ENCODE results near the gene HGD.
"Not testable (repeated sequence)": the region's sequence is repeated elsewhere in the genome, so short reads cannot be mapped to it uniquely, and the experiment has no call there.

The HGD gene

DNA sequence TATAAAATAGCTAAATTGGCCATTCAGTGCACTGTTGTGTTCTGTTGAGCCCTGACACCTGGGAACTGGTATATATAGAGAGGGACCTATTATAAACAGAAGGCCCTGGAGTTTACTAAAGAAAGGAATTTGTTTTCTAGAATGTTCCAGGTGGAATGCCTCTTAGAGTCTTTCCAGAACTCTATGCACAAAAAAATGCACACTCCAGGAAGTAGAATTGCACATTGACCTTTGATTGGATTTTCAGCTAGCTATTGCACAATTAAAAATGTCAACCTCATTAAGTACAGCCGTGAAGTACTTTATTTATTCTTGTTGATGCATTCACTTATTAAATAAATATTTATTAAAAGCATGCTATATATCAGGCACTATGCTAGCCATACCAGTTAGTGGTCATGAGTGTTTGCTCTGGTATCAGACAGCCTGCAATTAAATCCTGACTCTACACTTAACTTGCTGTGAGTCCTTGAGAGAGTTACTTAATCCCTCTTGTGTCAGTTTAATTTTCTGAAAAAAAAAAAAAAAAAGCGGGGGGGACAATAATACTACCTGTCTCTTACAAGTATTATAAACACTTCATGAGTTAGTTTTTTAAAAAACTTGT is 45.1 kb downstream of the HGD start:
- no peak for DNase-seq

GRCh38 chr3:120634539-120634938 is 47.5 kb downstream of the HGD start:
- DNase-seq, result no peak

DNA sequence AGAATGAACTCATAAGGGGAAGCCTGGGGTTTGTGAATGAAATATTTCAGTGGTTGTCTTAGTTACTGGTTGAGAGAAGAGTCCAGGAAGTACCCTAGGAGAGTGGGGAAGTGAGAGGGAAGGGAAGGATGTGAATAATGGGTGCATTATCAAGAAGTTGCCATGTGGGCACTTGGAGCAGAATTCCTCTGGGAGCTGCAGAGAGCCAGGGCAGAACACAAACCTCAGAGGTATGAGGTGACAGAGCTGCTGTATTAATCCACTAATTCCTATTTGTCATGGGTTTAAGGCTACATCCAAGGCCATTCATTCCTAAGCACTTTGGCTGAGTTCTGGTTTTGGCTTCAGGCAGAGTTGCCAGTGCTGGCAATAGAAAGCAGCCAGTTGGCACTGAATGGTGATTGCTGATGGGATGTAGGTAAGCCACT is 56.9 kb downstream of the HGD start:
- no peak for DNase-seq

DNA sequence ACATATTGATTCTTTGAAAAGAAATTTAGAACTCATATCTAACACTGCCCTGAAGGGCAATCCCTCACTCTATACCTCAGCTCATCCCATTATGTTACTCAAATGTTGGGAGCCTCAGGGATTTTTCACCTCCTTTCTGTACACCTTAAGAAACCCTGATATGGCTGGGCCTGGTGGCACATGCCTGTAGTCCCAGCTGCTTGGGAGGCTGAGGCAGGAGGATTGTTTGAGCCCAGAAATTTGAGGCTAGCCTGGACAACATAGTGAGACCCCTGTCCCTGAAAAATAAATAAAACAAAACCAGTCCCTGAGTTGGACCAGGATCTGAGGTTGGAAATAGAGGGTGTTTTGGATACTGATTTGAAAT is 58.3 kb downstream of the HGD start:
- DNase-seq, result no peak

- no peak for DNase-seq
Observed at GRCh38 chr3:120622870-120623726, 58.9 kb downstream of the HGD start.

GRCh38 chr3:120622457-120622856 is 59.6 kb downstream of the HGD start:
- no peak for DNase-seq

DNA sequence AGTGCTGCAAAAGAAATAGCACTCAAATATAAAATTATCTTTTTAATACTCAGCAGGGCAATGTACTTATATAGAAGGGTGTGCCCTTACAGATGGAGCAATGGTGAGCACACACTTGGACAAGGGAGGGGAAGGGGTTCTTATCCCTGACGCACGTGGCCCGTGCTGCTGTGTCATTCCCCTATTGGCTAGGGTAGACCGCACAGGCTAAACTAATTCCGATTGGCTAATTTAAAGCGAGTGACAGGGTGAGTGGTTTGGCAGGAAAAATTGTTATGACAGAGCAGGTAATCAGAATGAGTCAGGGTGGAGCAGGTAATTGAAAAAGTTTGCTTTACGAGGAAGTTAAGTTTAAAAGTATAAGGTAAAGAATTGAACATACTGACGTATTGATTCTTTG is 65.3 kb downstream of the HGD start:
- DNase-seq, result not testable (repeated sequence)

GRCh38 chr3:120615847-120616609 is 66.0 kb downstream of the HGD start:
- no peak for DNase-seq

DNA sequence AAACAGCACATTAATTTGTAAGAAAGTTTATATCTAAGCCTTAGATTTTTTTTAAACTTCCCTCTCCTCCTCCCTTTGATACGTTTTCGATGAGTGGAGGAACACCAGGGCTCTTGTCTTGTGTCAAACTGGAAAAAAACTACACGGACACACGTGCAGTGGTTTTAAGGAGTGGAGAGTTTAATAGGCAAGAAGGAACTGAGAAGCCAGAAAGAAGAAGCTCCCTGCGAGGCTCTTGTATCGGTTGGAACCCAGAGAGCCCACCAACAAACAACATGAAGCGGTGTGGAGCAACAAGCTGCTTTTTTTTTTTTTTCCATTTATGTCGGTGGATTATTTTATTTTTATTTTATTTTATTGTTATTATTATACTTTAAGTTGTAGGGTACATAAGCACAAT is 67.3 kb downstream of the HGD start:
- DNase-seq, result no peak

DNA sequence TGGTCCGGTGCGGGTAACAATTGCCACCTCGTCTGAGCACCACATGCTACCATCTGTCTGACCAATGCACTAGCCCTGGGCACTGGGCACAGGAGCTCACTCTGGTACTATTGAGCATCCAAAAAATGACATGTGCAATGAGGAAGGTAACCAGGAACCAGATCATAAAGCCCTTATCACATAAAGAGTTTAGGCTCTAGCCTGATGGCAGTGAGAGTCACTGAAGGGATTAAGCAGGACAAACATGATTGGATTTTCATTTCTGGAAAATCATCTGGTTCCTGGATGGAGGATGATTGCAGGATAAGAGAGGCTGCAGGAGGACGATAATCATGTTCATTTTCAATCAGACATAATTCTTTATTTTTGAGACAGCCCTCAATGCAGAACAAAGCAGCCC is 73.5 kb downstream of the HGD start:
- no peak for DNase-seq

DNA sequence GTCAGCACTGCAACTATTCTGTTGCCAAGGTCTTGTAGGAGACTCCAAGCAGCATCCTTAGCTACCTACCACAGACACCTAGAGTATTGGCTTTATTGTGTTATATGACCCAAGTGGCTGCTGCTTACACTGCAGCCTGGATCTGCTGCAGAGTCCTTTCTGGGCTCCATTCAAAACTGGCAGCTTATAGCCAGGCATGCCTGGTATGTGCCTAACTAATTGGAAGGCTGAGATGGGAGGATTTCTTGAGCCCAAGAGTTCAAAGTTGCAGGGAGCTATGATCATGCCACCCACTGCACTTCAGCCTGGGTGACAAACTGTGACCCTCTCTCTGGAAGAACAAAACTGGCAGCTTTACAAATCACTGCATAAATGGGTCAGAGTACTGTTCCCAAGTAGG is 77.3 kb downstream of the HGD start:
- DNase-seq, result no peak

DNA sequence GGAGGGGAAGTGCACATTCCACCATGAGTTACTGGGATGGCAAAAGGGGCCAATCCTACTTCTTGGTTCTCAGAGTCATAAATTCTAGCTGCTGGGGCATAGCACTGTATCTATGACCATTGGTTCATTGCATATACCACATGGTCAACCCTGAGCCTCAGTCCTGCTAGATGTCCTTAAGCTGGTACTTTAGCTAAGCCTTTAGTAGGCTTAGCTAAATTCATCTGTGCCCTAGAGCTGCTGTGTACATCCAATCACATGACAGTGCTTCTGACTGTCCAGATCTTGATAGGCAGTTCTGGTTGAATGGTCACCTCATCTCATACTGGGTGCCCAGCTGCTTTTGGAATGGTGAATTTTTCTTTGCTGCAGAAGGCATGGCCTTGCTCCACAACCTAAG is 77.7 kb downstream of the HGD start:
- DNase-seq, result no peak

DNA sequence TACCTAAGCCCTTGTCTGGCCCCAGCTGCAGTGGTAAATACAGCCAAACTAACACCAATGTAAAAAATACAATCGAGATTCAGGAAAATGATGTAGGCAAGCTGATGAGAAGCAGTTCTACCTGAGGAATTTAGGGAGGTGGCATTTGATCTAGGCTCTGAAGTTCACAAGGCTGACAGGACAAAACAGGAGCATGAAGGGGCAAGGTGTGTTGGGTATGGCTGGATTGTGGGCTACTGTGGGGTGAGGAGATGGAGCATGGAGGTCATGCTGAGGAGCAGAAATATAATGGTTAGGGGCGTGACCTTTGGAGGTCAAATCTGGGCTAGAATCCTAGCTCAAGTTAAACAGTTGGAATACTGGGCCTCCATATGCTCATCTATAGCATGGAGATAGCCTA is 79.4 kb downstream of the HGD start:
- no peak for DNase-seq

GRCh38 chr3:120601554-120601953 is 80.5 kb downstream of the HGD start:
- no peak for DNase-seq

DNA sequence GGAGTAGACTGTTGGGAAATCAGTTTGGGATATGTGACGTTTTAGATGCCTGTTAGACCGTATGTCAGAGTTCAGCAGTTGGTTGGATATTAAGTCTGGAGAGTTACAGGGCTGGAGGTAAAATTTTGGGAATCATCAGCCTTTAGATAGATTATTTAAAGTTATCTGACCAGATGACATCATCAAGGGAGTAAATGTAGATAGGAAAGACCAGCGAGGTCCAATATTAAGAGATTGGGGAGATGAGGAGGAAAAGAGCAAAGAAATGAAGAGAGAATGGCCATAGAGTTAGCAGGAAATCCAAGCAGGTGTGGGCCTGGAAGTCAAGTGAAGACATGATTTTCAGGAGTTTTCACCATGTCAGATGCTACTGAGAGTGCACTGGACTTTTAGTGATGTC is 82.8 kb downstream of the HGD start:
- DNase-seq, result no peak

DNA sequence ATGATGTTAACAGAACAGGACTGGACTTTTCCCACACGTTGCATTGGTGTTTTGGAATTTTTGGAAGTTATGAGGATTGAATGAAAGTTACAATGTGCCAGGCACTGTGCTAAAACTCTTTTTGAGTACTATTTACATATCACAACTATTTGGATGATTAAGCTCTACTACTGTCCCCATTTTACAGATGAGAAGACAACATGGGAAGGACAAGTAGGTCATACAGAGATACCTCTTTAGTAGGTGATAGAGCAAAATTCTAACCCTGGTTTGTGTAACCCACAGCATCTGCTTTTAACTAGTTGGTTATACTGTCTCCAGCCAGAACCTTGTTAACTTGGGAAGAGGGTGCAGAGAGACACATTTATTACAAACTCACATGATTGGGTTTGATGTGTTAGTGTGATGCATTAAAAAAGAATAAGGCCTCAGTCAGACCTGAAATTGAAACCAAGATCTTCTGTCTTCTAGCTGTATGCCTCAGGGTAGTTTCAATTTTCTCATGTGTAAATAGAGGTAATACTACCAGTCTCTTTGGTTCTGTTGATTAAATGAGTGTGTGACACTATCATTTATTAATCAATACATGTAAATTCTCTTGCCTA is 84.5 kb downstream of the HGD start:
- DNase-seq, result no peak

DNA sequence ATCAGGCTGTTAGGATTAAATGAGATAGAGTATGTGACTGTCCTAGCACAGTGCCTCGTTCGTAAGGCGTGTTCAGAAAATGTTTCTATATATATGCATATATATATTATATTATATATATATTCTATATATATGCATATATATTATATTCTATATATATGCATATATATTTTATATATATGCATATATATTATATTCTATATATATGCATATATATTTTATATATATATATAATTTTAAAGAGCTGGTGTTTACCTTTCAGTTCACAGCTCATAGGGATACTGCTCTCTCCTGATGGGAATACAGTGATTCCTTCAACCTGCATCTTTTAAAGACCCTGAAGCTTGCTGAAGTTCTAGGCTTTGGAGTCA is 85.2 kb downstream of the HGD start:
- no peak for DNase-seq

GRCh38 chr3:120596116-120596852 is 85.8 kb downstream of the HGD start, which contains the start of gene NDUFB4:
Gene NDUFB4, plus strand, starts transcription at chr3:120596336. Its CDS starts 24 bp downstream, at chr3:120596360.
- DNase-seq, result peak; percentile 95

DNA sequence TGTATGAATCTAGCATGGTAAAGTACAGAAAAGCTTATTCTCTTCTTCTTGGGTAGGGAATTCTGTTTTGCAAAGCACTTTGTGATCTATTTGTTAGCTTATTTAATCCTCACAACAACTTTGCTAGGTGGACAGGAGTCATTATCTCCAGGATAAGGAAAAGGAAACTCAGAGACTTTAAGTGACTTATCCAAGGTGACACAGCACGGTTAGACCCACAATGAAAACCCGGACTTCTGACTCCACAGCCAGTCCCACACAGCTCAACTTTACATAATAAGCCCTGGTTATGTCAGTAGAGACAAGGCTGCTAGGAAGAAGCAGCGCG is 86.3 kb downstream of the HGD start:
- no peak for DNase-seq

- DNase-seq, result no peak
Observed at GRCh38 chr3:120587332-120587975, 94.6 kb downstream of the HGD start.

All from KG1 (cell line).